T-helper 2 cell treated with Interferon-gamma antibody and Interleukin-4, amounts not matched to agents 5 μg/mL and 100 μg/mL, for 36 hours (primary cell): ENCODE measurements around the gene TMC2.

Experiments used
- DNase-seq: peaks from one replicate; pipeline ENCODE4 v3.0.0; 2021; ENCODE audit warnings: low spot score
- H3K27ac Mint-ChIP-seq: one replicate; pipeline ENCODE4 v1.8.0; 2021; ENCODE audit warnings: mild to moderate bottlenecking, mixed read lengths
- H3K27me3 Mint-ChIP-seq: one replicate; pipeline ENCODE4 v1.8.0; 2021; ENCODE audit warnings: low read depth, mixed read lengths
- H3K36me3 Mint-ChIP-seq: one replicate; pipeline ENCODE4 v1.8.0; 2021; ENCODE audit warnings: low read depth, mixed read lengths
- H3K4me1 Mint-ChIP-seq: one replicate; pipeline ENCODE4 v1.8.0; 2021; ENCODE audit warnings: low read depth, mixed read lengths
- H3K4me3 Mint-ChIP-seq: one replicate; pipeline ENCODE4 v1.8.0; 2022; ENCODE audit warnings: mild to moderate bottlenecking, moderate library complexity, mixed read lengths
- H3K9me3 Mint-ChIP-seq: one replicate; pipeline ENCODE4 v1.8.0; 2021; ENCODE audit warnings: mixed read lengths

TMC2 gene

DNA sequence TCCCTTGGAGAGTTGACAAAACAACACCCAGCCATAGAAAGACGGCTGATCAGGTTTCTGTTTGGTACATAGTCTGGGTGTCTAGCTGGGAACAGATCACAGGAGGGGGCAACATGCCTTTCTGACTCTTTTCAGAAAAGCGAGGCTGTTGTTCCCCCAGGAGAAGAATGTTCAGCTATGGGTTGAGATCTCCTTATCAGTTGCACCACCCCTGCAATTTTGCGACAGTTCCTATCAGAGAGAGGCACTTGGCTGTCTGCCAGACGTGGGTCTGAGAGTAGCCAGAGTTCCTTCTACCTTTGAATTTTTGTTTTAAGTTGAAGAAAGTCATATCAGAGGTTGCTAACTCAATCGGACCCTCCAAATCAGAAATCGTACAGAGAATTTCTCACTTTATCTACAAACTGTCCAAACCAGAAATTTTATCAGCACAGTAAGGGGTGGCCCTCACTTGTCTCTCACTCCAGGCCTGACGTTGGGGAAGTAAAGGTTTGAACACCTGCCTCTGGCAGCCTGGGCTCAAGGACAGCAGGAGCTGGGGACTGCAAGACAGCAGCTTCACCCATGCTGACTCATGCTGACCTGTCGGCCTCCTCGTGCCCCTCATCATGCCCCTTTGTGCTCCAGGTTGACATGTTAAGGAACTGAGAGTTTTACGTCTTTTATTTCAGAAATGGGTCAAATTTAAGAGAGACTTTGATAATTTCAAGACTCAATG is 42.3 kb downstream of the TMC2 start:
- no peak for DNase-seq
- Mint-ChIP-seq H3K27ac (no peak overlapping the region), H3K36me3 (no peaks in the 10 kb centered on the region), H3K4me3 (no peak overlapping the region), H3K27me3 (peaks cover 29% of the 10 kb centered on the region), H3K9me3 (no peaks in the 10 kb centered on the region), H3K4me1 (no peaks in the 10 kb centered on the region)

DNA sequence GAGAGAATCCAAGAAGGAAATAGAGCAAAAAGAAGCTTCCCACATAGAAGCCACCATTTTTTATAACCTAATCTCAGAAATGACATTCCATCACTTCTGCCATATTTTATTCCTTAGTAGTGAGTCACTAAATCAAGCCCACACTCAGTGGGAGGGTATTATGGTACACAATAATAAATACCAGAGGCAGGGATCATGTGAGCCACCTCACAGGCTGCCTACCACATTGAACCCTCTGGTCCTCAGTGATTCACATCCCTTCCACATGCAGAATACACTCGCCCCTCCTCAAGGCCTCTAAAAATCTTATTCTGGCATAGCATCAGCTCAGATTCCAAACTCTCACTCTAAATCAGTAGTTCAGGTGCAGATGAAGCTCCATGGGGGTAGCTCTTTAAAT is 49.4 kb downstream of the TMC2 start:
- Mint-ChIP-seq H3K9me3 (no peaks in the 10 kb centered on the region), H3K4me3 (no peak overlapping the region), H3K27ac (no peak overlapping the region)

DNA sequence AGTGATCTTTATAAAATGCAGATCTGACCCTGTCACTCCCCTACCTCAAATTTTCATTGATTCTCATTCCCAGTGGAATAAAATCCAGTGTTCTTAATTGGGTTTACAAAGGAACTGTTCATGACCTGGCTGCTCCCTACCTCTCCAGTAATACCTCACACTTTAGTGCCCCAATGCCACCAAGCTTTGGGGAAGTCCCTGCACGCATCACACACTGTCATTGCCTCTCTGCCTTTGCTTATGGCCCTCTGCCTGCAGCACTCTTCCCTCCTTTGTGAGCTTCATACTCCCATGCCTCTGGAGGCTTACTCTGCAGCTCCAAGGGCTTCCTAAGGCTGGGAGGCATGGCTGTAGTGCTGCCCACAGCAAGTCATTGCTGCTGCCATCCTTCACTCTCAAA is 57.4 kb downstream of the TMC2 start:
- Mint-ChIP-seq H3K4me3 (no peak overlapping the region), H3K27me3 (peaks cover 11% of the 10 kb centered on the region), H3K9me3 (no peaks in the 10 kb centered on the region), H3K36me3 (no peaks in the 10 kb centered on the region), H3K27ac (no peak overlapping the region), H3K4me1 (peaks cover 3% of the 10 kb centered on the region)
- DNase-seq, result no peak

More for the DNA sequence above, 49.4 kb downstream of the TMC2 start:
- Mint-ChIP-seq H3K4me1 (no peaks in the 10 kb centered on the region), H3K36me3 (no peaks in the 10 kb centered on the region), H3K27me3 (peaks cover 15% of the 10 kb centered on the region)
- no peak for DNase-seq

DNA sequence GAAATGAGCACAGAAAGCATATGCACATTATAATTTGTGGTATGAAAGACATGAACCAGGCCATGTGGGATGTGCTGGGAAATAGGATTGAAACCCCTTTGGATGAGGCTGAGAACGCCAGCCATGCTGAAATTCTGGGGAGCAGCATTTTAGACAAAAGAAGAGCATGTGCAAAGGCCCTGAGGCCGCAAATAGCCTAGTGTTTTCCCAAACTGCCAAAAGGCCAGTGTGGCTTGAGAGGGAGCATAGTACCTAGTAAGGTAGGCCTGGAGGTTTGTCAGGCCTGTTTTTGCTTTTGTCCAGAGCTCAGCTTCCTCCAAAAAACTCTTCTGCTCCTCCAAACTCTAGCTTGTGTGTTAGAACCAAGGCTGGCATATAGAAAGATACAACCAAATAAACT is 58.7 kb downstream of the TMC2 start:
- no peak for DNase-seq
- Mint-ChIP-seq H3K27me3 (peaks cover 13% of the 10 kb centered on the region), H3K9me3 (no peaks in the 10 kb centered on the region), H3K4me3 (no peak overlapping the region), H3K4me1 (peaks cover 3% of the 10 kb centered on the region), H3K27ac (no peak overlapping the region), H3K36me3 (no peaks in the 10 kb centered on the region)

DNA sequence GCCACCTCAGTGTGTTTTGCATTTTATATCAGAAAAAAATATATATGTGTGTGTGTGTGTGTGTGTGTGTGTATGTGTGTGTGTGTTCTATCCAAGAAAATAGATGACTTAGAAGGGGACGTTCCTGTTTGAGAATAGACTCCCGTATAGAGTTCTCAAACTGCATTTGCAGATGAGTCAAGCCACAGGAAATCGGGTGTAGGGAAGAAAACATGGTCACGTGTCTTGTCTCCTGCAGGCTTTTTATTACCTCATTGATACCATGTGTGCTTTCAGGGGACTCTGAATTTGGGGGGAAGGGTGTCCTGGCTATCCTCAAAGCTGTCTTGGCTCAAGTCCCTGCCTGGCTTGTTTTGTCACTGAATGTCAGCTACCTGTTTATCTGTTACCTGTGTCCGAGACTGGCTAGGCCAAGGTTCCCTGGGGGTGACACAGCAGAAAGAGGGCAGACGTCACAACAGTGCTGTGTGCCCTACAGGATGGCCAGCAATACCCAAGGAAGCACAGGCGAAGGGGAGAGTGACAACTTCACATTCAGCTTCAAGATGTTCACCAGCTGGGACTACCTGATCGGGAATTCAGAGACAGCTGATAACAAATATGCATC is 60.4 kb downstream of the TMC2 start:
- DNase-seq, result no peak
- H3K4me1 Mint-ChIP-seq, result peaks cover 3% of the 10 kb centered on the region
- H3K27ac Mint-ChIP-seq, result no peak overlapping the region
- no peaks in the 10 kb centered on the region for H3K36me3 Mint-ChIP-seq
- H3K4me3 Mint-ChIP-seq, result no peak overlapping the region
- no peaks in the 10 kb centered on the region for H3K9me3 Mint-ChIP-seq
- H3K27me3 Mint-ChIP-seq, result peaks cover 11% of the 10 kb centered on the region

GRCh38 chr20:2599288-2600006 is 63.1 kb downstream of the TMC2 start:
- Mint-ChIP-seq H3K27ac (no peak overlapping the region), H3K4me1 (peaks cover 3% of the 10 kb centered on the region), H3K27me3 (peaks cover 7% of the 10 kb centered on the region), H3K36me3 (no peaks in the 10 kb centered on the region), H3K4me3 (no peak overlapping the region), H3K9me3 (no peaks in the 10 kb centered on the region)
- no peak for DNase-seq

DNA sequence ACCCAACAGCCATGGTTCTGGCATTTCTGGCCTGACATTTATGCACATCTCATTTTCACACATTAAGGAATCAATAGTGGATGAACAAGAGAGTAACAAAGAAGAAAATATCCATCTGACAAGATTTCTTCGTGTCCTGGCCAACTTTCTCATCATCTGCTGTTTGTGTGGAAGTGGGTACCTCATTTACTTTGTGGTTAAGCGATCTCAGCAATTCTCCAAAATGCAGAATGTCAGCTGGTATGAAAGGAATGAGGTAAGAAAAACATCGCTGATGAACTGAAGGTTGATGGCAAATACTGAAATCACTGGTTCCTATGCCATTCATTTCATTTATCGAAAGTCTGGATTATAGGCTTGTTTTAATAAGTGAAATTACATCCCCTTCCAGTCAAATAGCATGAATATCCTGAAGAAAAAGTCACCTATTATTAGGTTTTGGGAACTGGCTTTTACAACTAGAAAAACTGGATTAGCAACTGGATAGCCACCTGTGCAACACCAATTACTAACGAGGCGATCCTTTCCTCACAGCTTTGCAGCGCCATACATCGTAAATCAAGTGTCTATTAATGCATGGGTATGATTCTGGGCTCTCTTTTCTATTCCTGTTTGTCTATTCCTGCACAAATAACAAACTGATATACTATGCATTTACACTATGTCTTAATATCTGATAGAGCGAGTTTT is 65.8 kb downstream of the TMC2 start:
- no peak overlapping the region for H3K4me3 Mint-ChIP-seq
- no peaks in the 10 kb centered on the region for H3K4me1 Mint-ChIP-seq
- peaks cover 7% of the 10 kb centered on the region for H3K27me3 Mint-ChIP-seq
- H3K9me3 Mint-ChIP-seq, result peaks cover 14% of the 10 kb centered on the region
- no peaks in the 10 kb centered on the region for H3K36me3 Mint-ChIP-seq
- no peak overlapping the region for H3K27ac Mint-ChIP-seq
- DNase-seq, result no peak

GRCh38 chr20:2602746-2603145 is 66.4 kb downstream of the TMC2 start:
- Mint-ChIP-seq H3K4me3 (no peak overlapping the region), H3K27ac (no peak overlapping the region), H3K36me3 (no peaks in the 10 kb centered on the region), H3K27me3 (peaks cover 7% of the 10 kb centered on the region), H3K4me1 (no peaks in the 10 kb centered on the region), H3K9me3 (peaks cover 19% of the 10 kb centered on the region)
- no peak for DNase-seq

DNA sequence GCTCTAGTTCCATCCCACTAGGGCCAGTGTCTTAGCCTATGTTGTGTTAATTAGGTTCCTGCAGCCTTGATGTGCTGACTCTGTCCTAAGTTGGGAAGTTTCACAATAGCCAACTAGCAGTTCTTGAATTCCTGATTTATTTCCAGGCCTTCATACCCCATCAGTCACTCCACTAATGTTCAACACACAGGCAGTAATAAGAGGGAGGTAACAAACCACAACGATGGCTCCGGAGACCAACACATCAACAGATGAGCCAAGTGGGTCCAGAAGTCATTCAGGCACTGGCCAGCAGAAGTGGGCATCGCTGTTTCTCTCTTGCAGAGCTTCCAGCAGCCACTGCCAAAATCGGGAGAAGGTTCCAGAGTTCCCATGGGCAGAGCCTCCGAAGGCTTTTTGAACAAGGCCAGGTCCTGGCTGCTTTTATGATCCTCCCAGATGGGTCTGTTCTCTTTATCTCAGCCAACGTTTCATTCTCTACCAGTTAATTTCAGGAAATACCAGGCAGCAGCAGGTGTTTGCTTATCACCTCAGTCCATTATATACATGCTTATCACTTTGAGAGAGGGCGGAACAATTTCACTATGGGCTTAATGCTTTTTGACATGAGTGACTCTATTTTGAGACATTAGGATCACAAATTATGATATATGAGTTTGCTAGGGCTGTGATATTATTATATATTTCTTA is 67.6 kb downstream of the TMC2 start:
- Mint-ChIP-seq H3K27me3 (peaks cover 4% of the 10 kb centered on the region), H3K27ac (no peak overlapping the region), H3K4me3 (no peak overlapping the region), H3K36me3 (no peaks in the 10 kb centered on the region), H3K4me1 (no peaks in the 10 kb centered on the region), H3K9me3 (peaks cover 19% of the 10 kb centered on the region)
- DNase-seq, result no peak

- no peak for DNase-seq
- Mint-ChIP-seq H3K4me3 (no peak overlapping the region), H3K27me3 (peaks cover 4% of the 10 kb centered on the region), H3K9me3 (peaks cover 19% of the 10 kb centered on the region), H3K36me3 (no peaks in the 10 kb centered on the region), H3K4me1 (no peaks in the 10 kb centered on the region), H3K27ac (no peak overlapping the region)
These were observed 68.1 kb downstream of the TMC2 start for GRCh38 chr20:2604506-2604835.

GRCh38 chr20:2606507-2607006 is 70.2 kb downstream of the TMC2 start:
- Mint-ChIP-seq H3K27ac (no peak overlapping the region), H3K9me3 (peaks cover 19% of the 10 kb centered on the region), H3K4me1 (no peaks in the 10 kb centered on the region), H3K36me3 (no peaks in the 10 kb centered on the region), H3K27me3 (peaks cover 7% of the 10 kb centered on the region), H3K4me3 (no peak overlapping the region)
- no peak for DNase-seq

GRCh38 chr20:2610326-2610725 is 74.0 kb downstream of the TMC2 start:
- Mint-ChIP-seq H3K27me3 (peaks cover 10% of the 10 kb centered on the region), H3K9me3 (peaks cover 14% of the 10 kb centered on the region), H3K27ac (no peak overlapping the region), H3K4me3 (no peak overlapping the region), H3K36me3 (no peaks in the 10 kb centered on the region), H3K4me1 (no peaks in the 10 kb centered on the region)
- DNase-seq, result no peak

DNA sequence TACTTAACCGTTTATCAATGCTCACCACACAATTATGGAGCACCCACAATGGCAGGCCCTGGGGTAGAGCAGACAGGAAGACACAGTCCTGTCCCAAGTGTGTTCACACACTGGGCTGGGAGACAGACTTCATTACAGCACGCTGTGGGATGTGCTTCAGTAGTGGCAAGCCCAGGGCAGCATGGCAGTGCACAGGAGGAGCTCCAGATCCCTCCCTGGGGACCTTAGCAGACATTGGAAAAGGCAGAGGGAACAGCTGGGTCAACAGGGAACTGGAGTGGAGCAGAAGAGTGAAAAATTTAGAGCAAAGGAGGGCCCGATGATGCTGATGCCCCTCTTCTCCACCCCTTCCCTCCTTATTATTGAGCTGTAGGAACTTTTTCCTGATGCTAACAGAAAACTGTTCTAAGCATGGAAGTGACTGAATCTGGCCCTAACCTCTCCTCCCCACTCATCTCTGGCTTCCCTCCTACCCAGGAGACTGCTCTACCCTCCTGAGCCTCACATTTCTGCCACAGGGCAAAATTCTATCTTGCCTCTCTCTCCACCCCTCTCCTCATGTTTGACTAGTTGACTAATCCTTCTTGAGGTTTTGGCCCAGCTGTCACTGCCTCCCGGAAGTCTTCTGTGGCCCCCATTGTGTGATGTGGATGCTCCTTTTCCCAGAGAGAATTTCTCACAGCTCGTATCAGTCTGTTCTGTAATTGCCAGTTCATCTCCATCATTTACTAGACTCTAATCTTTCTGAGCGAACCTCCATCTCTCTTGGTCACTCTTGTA is 74.8 kb downstream of the TMC2 start:
- Mint-ChIP-seq H3K27ac (no peak overlapping the region), H3K27me3 (peaks cover 13% of the 10 kb centered on the region)

More for the DNA sequence above, 74.8 kb downstream of the TMC2 start:
- Mint-ChIP-seq H3K9me3 (peaks cover 10% of the 10 kb centered on the region), H3K4me3 (no peak overlapping the region), H3K36me3 (no peaks in the 10 kb centered on the region), H3K4me1 (no peaks in the 10 kb centered on the region)
- DNase-seq, result no peak
